ENCODE results near the gene SLC35E2B.
"Not testable (repeated sequence)": the region's sequence is repeated elsewhere in the genome, so short reads cannot be mapped to it uniquely, and the experiment has no call there.

DNA sequence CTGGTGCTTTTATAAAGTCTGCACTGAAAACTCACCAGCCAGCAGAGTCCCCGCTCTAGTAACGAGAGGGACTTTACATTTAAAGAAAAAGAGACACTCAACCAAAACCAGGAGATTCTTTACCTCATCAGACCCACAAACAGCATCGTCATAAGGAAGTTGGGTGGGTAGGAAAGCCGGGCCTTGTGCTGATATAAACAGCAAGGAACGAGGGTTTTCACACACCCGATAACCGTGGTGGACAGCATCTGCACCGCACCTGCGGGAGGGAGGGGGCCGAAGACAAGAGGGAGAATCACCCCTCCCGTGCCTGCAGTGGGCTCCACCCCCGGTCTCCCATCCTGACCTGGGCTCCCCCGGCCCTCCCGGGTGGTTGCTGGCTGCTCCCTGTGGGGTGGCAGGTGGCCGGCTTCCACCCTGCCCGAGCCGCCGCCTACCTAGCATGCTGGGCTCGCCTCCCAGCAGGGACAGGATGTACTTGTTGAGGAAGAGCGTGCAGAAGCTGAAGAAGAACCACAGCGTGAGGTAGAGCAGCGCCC is 46.3 kb upstream of the SLC35E2B start:
- TF ChIP-seq, protein P1, sequence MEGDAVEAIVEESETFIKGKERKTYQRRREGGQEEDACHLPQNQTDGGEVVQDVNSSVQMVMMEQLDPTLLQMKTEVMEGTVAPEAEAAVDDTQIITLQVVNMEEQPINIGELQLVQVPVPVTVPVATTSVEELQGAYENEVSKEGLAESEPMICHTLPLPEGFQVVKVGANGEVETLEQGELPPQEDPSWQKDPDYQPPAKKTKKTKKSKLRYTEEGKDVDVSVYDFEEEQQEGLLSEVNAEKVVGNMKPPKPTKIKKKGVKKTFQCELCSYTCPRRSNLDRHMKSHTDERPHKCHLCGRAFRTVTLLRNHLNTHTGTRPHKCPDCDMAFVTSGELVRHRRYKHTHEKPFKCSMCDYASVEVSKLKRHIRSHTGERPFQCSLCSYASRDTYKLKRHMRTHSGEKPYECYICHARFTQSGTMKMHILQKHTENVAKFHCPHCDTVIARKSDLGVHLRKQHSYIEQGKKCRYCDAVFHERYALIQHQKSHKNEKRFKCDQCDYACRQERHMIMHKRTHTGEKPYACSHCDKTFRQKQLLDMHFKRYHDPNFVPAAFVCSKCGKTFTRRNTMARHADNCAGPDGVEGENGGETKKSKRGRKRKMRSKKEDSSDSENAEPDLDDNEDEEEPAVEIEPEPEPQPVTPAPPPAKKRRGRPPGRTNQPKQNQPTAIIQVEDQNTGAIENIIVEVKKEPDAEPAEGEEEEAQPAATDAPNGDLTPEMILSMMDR (IDR thresholded peaks at IDR 0.05): not testable (repeated sequence)
- TF ChIP-seq POLR2A (IDR thresholded peaks at IDR 0.05): not testable (repeated sequence)

Measured in body of pancreas (tissue), 4 donors.